ENCODE measurements around the gene TMEM200A. TPM values are rescaled to one million over a fixed set of nuclear protein-coding genes. Genes with fewer than 3 reads are reported as not detected.

Gene TMEM200A
- total and polyA plus RNA-seq, 2 of the 8 experiments (the other 6 are each of a cell fraction or from before 2014, with no cell fraction given), result 6.2 to 13.9 TPM

DNA sequence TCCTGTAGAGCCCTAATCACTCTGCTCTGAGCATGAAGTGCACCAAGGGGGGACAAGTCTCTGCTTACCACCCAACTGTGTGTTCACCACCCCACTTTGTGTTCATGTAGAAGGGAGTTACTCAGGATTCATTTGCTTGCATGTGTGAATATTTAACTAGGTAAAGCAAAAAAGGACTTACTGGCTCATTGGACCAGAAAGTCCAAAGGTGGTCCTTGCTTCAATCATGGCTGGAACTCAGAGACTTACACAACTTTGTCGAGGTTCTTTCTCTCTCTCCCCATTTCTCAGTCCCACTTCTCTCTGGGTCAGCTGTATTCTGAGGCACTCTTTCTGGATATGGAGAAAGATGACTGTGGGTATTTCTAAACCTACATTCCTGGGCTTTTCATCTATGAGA, 4.0 kb downstream of the TMEM200A start:
- no peak overlapping the region for H3K4me2 ChIP-seq (ENCODE audit: insufficient read depth in 1 of 2, low read depth in 2 of 2, low read length in 2 of 2)
- H3K56ac ChIP-seq (replicated peaks; ENCODE audit: insufficient read length, low read depth, low read length), result no peak overlapping the region
- no peak overlapping the region for H2AK5ac ChIP-seq (ENCODE audit: low read depth, low read length)
- H4K91ac ChIP-seq (replicated peaks; ENCODE audit: insufficient read length, low read length), result no peak overlapping the region
- H3K9ac ChIP-seq (replicated peaks in 1 of 4; ENCODE audit: extremely low read depth in 1 of 4, low read depth in 3 of 4, low read length in 3 of 4), result no peak overlapping the region
- H3K9me3 ChIP-seq (ENCODE audit: insufficient read depth in 2 of 2, low read depth in 1 of 2, low read length in 1 of 2), result no peaks in the 10 kb centered on the region
- no peaks in the 10 kb centered on the region for H3K79me1 ChIP-seq (ENCODE audit: low read depth, low read length)
- TF ChIP-seq PHF8 (conservative IDR thresholded peaks at IDR 0.05; ENCODE audit: low read depth, low read length) (no peak), ZNF274 (IDR thresholded peaks at IDR 0.05; ENCODE audit: borderline replicate concordance, extremely low read depth, low read length) (no peak), CHD1 (IDR thresholded peaks at IDR 0.05; ENCODE audit: low read depth, low read length) (no peak), HDAC6 (IDR thresholded peaks at IDR 0.05; ENCODE audit: low read depth, low read length) (no peak), NANOG (IDR thresholded peaks at IDR 0.05; ENCODE audit: insufficient read depth, low read depth, low read length, poor library complexity, severe bottlenecking) (no peak), KDM4A (IDR thresholded peaks at IDR 0.05; ENCODE audit: low read depth, low read length, severe bottlenecking) (no peak), SUZ12 (IDR thresholded peaks at IDR 0.05; ENCODE audit: low read length) (no peak), EZH2 (IDR thresholded peaks at IDR 0.05; ENCODE audit: low read depth, low read length, severe bottlenecking) (no peak), MAFK (IDR thresholded peaks at IDR 0.05; ENCODE audit: low read depth, low read length) (no peak)
- TF ChIP-seq, protein P1, sequence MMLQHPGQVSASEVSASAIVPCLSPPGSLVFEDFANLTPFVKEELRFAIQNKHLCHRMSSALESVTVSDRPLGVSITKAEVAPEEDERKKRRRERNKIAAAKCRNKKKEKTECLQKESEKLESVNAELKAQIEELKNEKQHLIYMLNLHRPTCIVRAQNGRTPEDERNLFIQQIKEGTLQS (IDR thresholded peaks at IDR 0.05; ENCODE audit: insufficient read depth, low read depth, low read length), result no peak
- H3K4me3 ChIP-seq (ENCODE audit: extremely low read depth in 1 of 4, insufficient read depth in 2 of 4, low read depth in 3 of 4, low read length in 4 of 4), result no peak overlapping the region
- no peaks in the 10 kb centered on the region for H3K27me3 ChIP-seq (replicated peaks in 1 of 4; ENCODE audit: control insufficient read depth in 3 of 4, extremely low read depth in 1 of 4, insufficient read depth in 3 of 4, low read length in 3 of 4)
- H3K23ac ChIP-seq (ENCODE audit: insufficient read length), result no peak overlapping the region
- no peak overlapping the region for H2BK5ac ChIP-seq (ENCODE audit: low read depth, low read length)
- no peak overlapping the region for H2BK15ac ChIP-seq (ENCODE audit: low read length)
- WGBS, 2 experiments (ENCODE audit: extremely low coverage in 1 of 2, insufficient coverage in 1 of 2, insufficient read length in 1 of 2, insufficient replicate concordance in 2 of 2, low coverage in 1 of 2, low lambda C conversion rate in 2 of 2, missing lambda C conversion rate in 1 of 2), result 73% methylated on average over 1 of the region's 1 CpG; no CpG with 5 or more reads in 1 of the 2 experiments
- no peak overlapping the region for H3K14ac ChIP-seq (ENCODE audit: insufficient read length)
- no peak overlapping the region for H3K4ac ChIP-seq (replicated peaks; ENCODE audit: insufficient read length, low read depth, low read length)
- H2BK120ac ChIP-seq (replicated peaks; ENCODE audit: low read depth, low read length), result no peak overlapping the region
- DNase-seq (ENCODE audit: low read depth in 1 of 2, low spot score in 2 of 2), result no peak
- no peak overlapping the region for H2BK12ac ChIP-seq (ENCODE audit: low read depth, low read length)
- peaks cover 2 to 5% of the 10 kb centered on the region in 2 experiments for H4K20me1 ChIP-seq (replicated peaks in 1 of 2; ENCODE audit: control insufficient read depth in 1 of 2, insufficient read depth in 2 of 2, low read length in 2 of 2)
- peaks cover 5% of the 10 kb centered on the region for H3K23me2 ChIP-seq (ENCODE audit: low read depth, low read length)
- H4K5ac ChIP-seq (ENCODE audit: insufficient read length, low read depth, low read length), result no peak overlapping the region
- CTCF ChIA-PET (ENCODE audit: partially characterized antibody), result interaction anchor here (0.7 to 2.1 kb wide), 5 partner anchors 10 to 385 kb away, joined by 3 to 5 read pairs (median 3); no protein-coding TSS in a partner anchor
- H4K8ac ChIP-seq (ENCODE audit: extremely low read depth, insufficient read depth, low read length), result no peak overlapping the region
- no peak overlapping the region for H2BK20ac ChIP-seq (ENCODE audit: low read length)
- H3K36me3 ChIP-seq (ENCODE audit: control insufficient read depth in 2 of 4, insufficient read depth in 4 of 4, low read length in 3 of 4), result no peaks in the 10 kb centered on the region
- H3K4me1 ChIP-seq (replicated peaks in 1 of 4; ENCODE audit: control insufficient read depth in 3 of 4, insufficient read depth in 4 of 4, low read length in 3 of 4), result peaks cover 0 to 10% (median 3%) of the 10 kb centered on the region in 4 experiments; a peak in 3 of 7 replicates
- H3K27ac ChIP-seq (ENCODE audit: low read depth, low read length), result no peak overlapping the region
- POLR2A ChIA-PET (ENCODE audit: partially characterized antibody), result no interaction called here
- H3K79me2 ChIP-seq (ENCODE audit: control insufficient read depth in 1 of 2, insufficient read depth in 2 of 2, low read length in 2 of 2), result peaks cover 0 to 28% of the 10 kb centered on the region in 2 experiments; a peak in 2 of 4 replicates
- H2AFZ ChIP-seq (ENCODE audit: low read length), result no peak overlapping the region
- H3K18ac ChIP-seq (ENCODE audit: extremely low read depth, low read length), result no peak overlapping the region
- FAIRE-seq, result no peak
